Epithelial cell of prostate (primary cell): ENCODE measurements around the gene PRTFDC1.

ENCODE experiments used
- DNase-seq: peaks from one replicate; pipeline ENCODE4 v3.0.0-alpha.2; 2011; ENCODE audit warnings: low read depth, low spot score
- H3K27ac ChIP-seq: fragments of 450-650 bp; 2 replicates; pipeline ENCODE4 v1.5.1; 2017; ENCODE audit warnings: mild to moderate bottlenecking

Gene PRTFDC1

GRCh38 chr10:24813856-24814255, 138.6 kb downstream of the PRTFDC1 start:
- DNase-seq, result no peak
- H3K27ac ChIP-seq, result peak overlapping the region; percentile 87

DNA sequence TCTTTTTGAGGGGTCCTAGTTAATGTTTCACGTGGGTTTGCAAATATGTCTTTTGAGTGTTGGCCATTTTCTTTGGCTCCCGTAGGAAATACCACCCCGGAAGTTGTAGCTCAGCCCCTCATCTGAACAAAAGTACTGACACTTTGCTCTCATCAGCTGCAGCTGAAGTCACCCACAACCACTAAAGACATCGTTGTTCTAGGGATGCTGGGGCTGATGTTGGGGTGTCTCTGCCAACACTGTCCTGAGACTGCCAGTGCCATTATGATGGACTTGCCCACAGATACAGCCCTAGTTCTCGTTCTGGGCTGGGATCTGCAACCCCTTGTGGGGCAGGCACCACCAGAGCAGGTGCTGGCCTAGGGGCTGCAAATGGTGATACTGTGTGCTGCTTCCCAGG, 146.1 kb downstream of the PRTFDC1 start:
- DNase-seq, result no peak
- H3K27ac ChIP-seq, result no peak overlapping the region

DNA sequence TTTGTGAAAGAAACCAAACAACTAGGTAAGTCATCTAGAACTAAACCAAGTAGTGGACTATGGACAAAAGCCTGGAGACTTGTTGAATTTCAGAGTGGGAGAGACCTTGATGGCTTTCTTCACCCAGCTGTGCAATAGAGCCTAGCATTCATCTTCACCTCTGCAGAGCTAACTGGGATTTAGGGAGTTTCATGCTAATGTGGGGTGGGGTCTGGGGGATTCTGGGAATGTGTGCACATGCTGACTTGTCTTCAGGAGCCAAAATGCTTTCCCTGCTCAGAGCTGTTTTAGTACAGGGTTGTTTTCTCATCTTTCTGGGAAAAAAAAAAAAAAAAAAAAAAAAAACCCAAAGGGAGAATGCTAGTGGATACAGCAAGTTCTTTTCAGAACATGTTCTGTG, 147.4 kb downstream of the PRTFDC1 start:
- DNase-seq, result no peak
- H3K27ac ChIP-seq, result no peak overlapping the region

DNA sequence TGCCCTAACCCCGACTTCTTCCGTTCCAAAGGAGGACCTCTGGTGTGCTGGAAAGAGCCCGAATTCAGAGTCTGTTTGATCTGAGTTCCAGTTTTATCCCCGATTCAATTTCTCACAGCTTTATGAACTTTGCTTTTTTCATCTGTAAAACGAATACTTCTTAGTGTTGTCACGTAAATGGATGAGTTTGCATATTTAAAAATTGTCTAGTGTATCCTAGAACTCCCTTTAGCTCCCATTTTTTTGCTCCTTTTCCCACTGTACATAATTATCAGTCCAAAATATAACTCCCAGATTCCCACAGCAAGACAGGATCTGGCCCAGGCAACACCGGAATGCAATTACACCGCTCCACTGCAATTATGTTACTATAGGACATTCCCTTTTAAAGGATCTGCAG, 148.0 kb downstream of the PRTFDC1 start:
- H3K27ac ChIP-seq, result no peak overlapping the region
- no peak for DNase-seq

DNA sequence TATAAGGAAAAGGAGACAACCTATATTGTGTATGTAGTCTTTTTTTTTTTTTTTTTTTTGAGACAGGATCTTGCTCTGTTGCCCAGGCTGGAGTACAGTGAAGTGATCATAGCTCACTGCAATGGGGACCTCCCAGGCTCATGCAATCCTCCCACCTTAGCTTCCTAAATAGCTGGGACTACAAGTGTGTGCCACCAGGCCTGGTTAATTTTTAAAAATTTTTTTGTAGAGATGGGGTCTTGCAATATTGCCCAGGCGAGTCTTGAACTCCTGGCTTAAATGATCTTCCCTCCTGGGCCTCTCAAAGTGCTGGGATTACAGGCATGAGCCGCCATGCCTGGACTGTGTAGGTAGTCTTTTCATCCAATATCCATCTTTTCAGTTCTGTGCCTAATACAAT, 150.0 kb downstream of the PRTFDC1 start:
- no peak overlapping the region for H3K27ac ChIP-seq
- DNase-seq, result no peak

- DNase-seq, result no peak
- H3K27ac ChIP-seq, result no peak overlapping the region
Measured at GRCh38 chr10:24800861-24801260, 151.5 kb downstream of the PRTFDC1 start.
